Hematopoietic multipotent progenitor cell (in vitro differentiated cells): ENCODE data around the gene GDF15. TPM values are rescaled to one million over a fixed set of nuclear protein-coding genes. Genes with fewer than 3 reads are reported as not detected.
"Not testable (repeated sequence)": the region's sequence is repeated elsewhere in the genome, so short reads cannot be mapped to it uniquely, and the experiment has no call there.

ENCODE experiments used
- DNase-seq, 3 donors: peaks; one replicate each; pipeline ENCODE4 v3.0.0-alpha.2; 2011 to 2015; ENCODE audit warnings: low read depth in 2 of 3, low spot score in 2 of 3
- total RNA-seq: library from RNA; depleted of rRNA; stranded (reverse); fragments of >200 nt; gene quantifications from one replicate; pipeline ENCODE4 v1.2.3, GENCODE V29; 2012

Gene GDF15
- total RNA-seq, 1 donor: 0.27 TPM

DNA sequence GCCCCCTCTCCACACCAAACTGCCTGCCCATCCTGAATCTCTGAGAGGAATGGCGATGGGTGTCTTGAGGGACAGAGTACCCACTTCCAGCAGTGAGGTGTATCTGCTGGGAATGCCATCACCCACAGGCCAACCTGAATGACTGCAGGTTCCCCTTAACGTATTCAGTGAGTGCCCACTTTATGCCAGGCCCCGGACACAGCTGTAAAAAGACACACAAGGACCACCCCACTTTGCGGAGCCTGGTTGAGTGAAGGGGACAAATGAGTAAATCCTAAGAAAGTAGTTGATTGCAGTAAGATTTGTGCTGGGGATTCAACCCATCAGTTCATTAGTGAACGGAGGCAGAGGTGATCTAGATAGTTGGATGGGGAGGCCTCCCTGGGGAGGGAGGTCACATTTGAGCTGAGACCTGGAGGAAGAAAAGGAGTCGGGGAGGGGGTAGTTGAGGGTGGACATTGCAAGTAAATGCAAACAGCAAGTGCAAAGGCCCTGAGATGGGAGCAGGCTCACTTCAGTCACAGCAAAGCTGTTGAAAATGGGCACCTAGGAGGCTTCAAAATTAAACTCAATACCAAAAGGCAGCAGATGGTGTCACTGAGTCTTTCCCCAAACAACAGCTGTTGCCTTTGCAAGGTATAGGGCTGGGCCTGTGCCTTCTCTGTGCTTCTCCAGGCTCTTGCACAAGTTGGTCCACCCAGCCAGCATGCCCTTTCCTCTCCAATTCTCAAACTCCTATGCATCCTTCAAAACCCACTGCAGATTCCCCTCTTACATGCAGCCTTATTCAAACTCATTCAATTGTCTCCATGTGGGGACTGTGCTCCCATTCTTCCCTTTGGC is 4.3 kb downstream of the GDF15 start:
- DNase-seq: no peak

DNA sequence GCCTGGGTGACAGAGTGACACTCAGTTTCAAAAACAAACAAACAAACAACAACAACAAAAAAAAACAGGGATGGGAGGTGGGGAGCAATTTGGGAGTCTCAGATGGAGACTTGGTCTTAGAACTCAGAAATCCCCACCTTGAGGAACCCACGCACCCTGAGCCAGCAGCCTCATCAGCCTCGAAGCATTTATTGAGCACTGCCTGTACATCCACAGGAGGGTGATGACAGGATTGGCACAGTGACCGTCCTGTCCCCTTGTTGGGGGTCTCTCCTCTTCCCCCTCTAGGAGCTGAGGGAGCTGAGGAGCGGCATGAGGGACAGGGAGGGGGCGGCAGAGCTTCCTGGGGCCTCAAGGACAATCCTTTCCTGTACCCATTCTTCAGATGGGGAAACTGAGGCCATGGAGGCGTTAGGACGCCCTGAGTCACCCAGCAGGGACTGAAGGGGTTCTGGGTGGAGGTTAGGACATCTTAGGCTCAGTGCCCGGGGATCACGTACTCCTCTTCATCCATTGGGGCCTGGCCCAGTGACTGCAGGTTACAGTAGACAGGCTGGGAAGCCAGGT is 5.6 kb downstream of the GDF15 start:
- no peak for DNase-seq

DNA sequence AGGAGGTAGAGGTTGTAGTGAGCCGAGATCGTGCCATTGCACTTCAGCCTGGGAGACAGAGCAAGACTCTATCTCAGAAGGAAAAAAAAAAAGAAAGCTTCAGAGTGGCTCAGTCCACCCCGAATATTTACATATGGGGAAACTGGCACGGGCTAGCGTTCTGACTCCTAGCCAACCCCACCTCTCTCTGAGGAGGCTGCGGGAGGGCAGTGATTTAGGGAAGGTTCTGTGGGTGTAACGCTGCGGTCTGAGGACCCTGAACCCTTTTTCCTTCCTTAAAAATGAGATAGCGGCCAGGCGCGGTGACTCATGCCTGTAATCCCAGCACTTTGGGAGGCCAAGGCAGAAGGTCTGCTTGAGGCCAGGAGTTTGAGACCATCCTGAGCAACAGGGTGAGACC is 6.5 kb downstream of the GDF15 start:
- DNase-seq: peak in 2 of 3 donors; percentile 87 to 92

DNA sequence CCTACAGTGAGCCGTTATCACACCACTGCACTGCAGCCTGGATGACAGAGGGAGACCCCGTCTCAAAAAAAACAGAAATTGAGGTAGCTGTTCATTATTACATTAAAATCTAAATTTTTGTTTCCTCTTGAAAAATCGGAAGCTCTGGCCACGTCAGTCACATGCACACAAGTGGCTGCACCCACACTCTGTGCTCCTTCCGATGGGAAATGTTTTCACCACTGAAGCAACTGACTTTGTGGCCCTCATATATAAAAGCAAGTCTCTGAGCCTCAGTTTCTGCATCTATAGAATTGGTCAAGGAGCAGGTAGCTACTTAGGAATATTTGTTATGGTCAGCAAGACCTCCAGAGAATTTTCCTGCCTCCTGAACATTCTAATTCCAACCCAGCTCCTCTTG is 7.0 kb downstream of the GDF15 start:
- no peak for DNase-seq

DNA sequence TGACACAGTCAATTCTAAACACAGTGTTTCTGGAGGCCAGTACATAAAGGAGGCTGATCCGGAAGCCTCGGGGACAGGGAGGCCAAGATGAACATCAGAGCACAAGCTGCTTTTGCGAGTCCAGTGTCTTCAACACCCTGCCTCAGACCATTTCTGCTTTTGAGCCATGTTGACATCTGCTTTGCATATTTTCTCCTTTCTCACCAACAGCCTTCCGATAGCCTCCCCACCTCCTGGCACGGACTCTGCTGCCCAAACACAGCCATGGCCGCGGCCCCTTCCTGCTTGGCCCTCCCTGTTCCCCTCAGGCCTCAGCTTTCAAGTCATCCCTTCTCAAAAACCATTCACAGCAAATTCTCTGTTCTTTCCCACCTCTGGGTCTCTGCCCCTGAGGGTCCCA is 7.9 kb downstream of the GDF15 start:
- DNase-seq: no peak

DNA sequence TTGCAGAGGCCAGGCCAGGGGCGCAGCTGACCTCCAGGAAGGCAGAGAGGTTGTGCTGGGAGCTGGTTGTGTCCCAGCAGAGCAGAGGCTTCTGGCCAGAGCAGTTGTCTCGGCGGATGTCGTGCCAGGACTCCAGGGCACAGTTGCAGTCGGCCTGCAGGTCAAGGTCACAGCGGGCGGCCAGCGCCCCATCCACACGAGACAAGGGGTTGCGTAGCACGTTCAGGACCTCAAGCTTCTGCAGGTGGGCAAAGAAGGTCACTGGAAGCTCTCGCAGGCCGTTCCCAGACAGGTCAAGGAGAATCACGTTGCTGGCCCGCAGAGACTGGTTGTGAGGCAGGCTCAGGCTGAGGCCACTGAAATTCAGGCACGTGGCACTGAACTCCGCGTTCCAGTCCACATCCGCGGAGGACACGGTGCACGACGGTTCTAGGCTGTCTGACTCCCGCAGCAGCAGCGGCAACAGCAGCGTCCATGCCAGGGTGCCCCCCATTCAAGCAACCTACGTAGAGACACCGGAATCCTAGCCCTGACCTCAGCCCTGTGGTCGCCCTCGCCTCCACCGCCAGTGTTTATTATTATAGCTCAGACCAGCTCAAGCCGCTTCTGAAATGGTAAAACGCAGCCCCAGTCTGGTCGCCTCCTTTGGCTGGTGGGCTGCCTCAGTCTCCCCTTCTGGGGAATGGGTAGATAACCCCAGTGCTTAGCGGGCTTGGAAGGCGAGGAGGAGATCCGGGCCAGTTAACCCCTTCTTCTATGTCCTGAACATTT is 10.7 kb downstream of the GDF15 start:
- no peak for DNase-seq

DNA sequence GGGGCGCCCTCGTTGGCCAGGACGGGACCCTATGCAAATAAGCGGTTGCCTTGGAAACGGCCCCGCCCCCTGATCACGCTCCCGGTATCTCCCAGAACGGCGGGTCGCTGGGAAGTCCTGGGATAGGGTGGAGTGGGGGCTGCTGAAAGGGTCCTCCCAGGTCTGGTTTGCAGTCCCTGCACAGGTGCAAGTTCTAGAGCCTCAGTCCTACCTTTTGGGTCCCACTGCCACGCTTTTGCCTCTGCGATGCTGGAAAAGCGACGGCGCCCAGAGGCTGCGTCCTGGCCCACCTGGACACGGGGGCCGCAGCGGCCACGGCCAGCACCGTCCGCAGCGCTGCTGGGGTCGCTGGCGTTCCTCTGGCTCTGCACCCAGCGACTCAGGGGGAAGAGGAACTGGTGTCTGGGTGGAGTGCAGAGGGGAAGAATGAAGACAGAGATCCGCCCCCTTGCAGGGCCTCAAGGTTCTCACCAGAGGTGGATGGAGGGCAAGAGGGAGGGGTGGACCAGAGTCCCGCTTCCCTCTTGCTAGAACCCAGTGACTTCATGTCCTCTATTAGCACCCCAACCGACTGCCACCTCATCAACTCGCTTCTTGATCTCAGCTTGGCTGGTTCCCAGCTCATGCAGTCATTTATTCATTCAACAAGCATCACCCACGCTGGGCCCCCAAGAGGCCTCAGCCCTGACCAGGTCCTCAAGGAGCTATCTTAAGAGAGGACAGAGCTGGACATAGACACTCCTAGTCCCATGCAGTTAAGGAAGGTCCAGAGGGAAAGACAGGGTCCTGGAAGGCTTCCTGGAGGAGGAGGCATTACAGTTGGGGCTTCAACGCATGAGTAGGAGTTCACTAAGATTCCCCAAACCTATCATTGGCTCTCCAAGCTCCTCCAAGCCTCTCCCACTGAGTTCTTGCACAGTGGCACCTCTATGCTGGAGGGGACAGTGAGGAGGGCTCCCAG is 11.6 kb downstream of the GDF15 start, which contains the start of gene LRRC25:
LRRC25 (minus strand) TSS at position 381 of the 961 bp plus-strand sequence. CDS start 659 bp downstream, outside the sequence.
- peak in 2 of 3 donors; percentile 77 to 87 for DNase-seq

DNA sequence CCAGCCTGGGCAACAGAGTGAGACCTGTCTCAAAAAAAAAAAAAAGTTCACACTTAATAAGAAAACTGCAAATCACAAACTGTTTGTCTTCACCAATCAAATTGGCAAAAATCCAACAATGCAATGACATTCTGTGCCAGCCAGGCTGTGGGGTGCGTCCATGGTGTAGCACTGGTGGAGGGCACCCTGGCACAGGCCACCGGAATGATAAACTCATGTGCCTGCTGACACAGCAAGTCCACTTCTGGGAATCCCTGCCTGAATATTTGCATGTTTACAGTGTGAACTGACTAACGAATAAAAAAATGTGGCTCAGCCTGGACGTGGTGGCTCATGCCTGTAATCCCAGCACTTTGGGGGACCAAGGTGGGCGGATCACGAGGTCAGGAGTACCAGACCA is 13.1 kb downstream of the GDF15 start:
- peak in 1 of 3 donors; percentile 46 for DNase-seq

DNA sequence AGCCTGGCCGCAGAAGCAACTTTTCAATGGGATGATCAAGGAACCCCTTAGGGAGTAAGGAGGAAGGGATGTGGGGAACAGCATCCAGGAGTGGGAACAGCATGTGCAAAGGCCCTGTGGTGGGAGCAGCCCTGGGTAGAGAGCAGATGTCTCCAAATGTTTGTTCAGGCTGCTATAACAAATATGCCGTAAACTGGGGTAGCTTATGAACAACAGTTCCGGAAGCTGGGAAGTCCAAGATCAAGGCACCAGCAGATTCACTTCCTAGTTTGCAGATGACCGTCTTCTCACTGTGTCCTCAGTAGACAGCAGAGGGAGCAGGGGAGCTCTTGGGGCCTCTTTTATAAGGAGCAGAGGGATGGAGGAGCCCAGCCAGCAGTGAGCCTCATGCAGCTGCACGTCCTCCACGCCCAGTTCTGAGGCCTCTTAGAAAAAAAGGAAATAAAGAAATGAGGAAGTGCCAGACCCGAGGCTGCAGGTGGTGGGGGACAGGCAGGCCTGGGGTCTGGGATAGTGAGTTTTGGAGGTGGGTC is 15.7 kb downstream of the GDF15 start:
- DNase-seq: peak in 2 of 3 donors; percentile 85 to 96

DNA sequence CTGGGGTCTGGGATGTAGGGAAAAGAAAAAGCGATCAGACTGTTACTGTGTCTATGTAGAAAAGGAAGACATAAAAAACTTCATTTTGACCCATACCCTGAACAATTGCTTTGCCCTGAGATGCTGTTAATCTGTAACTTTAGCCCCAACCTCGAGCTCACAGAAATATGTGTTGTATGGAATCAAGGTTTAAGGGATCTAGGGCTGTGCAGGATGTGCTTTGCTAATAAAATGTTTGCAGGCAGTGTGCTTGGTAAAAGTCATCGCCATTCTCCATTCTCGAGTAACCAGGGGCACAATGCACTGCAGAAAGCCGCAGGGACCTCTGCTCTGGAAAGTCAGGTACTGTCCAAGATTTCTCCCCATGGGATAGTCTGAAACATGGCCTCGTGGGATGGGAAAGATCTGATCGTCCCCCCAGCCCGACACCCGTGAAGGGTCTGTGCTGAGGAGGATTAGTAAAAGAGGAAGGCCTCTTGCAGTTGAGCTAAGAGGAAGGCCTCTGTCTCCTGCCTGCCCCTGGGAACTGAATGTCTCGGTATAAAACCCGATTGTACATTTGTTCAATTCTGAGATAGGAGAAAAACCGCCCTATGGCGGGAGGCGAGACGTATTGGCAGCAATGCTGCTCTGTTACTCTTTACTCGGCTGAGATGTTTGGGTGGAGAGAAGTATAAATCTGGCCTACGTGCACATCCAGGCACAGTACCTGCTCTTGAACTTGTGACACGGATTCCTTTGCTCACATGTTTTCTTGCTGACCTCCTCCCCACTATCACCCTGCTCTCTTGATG is 16.7 kb downstream of the GDF15 start:
- not testable (repeated sequence) for DNase-seq

DNA sequence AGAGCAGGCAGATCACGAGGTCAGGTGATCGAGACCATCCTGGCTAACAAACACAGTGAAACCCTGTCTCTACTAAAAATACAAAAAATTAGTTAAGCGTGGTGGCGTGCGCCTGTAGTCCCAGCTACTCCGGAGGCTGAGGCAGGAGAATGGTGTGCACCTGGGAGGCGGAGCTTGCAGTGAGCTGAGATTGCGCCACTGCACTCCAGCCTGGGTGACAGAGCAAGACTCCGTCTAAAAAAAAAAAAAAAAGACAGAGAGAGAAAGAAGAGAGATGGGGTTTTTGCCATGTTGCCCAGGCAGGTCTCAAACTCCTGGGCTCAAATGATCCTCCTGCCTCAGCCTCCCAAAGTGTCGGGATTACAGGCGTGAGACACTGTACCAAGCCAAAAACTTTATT is 19.8 kb downstream of the GDF15 start:
- DNase-seq: not testable (repeated sequence)

DNA sequence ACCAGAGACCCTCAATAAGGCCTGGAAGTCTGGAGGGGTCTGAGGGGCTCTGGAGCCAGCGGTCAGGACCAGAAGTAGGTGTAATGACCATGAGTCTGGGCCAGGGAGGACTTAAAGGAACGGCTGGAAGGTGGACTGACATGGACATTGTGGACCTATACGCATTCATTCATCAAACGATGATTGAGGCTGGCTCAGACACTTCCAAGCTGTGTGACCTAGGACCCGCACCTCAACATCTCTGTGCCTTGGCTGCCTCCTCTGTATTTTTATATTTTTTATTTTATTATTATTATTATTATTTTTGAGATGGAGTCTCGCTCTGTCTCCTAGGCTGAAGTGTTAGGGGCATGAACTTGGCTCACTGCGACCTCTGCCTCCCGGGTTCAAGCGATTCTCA is 20.8 kb downstream of the GDF15 start:
- DNase-seq: no peak

DNA sequence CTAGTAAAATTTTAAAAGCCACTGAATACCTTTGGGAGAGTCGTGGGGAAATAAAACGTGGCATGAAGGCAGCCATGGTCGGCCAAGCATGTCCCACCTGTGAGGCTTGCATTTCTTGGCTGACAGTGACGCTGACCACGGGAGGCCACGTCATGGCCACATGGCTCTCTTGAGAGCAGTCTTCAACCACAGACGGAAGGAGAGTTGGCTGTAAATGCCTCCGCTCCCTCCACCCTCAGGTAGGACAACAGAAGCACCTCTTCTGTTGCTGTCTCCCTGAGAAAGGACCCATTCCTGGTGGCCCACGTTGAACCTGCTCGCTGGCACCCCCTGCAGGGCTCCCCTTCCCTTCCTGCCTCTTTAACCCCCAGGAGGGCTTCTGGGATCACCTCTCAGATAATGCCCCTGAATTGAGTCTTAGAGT is 22.1 kb downstream of the GDF15 start:
- peak in 1 of 3 donors; percentile 46 for DNase-seq

DNA sequence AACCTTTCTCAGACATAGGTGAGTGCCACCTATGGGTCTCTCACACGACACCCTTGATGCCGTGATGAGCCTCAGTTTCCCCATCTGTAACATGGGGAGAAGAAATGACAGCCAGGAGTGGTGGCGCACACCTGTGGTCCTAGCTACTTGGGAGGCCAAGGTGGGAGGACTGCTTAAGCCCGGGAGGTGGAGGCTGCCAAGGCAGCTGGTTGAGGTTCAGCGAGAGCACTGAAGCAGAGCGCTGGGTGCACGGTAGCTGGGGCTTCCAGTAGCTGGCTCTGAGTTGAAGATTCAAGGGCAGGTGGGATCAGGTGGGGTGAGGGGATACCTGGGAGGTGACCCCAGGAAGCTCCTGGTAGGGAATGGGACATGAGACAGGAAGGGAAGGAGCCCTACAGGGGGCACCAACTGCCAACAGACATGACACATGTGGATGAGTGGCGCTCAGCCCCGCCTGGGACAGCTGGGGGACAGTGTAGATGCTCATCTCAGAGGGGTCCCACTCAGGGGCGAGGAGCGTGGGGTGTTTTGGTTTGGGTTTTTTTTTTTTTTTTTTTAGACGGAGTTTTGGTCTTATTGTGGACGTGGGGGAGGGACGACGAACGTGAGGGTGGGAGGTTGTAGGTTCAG is 26.8 kb downstream of the GDF15 start:
- no peak for DNase-seq

DNA sequence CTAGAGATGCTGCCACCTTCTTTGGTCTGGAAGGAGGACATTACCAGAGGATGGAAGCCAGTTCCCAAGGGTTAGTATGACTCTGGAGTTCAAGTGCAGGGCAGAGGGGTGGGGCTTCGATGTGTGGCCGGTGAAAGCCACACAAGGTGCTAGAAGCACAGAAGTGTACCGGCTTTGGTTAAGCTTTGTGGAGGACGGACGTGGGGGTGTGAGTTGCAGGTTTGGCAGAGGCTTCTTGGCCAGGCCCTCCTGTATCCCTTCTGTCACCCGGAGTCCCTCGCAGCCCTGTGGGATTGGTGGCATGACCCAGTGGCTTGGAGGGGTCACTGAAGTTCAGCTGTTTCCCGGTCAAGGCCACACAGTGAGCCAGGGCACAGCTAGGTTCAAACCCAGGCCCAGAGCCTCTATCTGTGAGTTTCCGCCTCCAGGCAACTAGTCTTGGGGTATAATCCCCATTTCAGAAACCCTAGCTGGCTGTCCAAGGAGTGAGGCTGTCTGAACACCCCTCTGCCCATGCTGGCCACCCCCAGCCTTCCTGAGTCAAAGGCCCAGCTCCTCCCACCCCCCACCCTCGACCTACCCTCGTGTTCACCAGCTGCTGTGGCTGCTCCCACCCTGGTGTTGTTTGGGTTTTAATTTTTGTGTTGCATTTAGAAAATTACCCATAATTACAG is 28.7 kb downstream of the GDF15 start:
- DNase-seq: peak in 1 of 3 donors; percentile 40

DNA sequence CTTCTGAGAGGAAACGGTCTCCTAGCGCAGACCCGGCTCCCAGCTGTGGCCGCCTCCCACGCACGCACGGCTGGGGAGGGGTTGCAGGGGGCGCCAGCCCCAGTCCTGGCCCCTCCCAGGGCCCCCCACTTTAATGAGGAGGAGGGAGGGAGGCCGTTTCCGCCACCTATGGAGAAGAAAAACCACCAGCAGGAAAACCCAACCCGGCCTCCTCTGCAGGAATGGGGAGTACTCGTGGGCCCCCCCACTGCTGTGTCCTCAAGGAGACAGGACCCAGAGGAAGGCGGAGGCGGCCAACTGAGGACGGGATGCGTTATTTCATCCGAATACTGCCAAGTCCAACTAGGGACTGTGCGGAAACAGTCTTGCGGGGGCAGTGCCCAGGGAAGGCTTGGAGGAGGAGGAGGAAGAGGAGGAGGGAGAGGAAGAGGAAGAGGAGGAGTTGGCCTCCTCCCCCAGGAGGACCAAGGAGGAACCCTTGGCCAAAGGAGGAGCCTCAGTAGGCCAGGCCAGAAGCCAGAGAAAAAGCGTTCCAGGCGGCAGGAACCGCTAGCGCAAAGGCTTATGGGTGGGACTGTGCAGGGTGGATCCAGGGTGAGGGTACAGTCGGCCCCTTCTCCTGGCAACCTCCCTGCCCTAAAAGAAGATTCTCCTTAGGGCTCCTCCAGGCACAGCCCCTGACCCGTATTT is 29.4 kb downstream of the GDF15 start:
- DNase-seq: no peak

DNA sequence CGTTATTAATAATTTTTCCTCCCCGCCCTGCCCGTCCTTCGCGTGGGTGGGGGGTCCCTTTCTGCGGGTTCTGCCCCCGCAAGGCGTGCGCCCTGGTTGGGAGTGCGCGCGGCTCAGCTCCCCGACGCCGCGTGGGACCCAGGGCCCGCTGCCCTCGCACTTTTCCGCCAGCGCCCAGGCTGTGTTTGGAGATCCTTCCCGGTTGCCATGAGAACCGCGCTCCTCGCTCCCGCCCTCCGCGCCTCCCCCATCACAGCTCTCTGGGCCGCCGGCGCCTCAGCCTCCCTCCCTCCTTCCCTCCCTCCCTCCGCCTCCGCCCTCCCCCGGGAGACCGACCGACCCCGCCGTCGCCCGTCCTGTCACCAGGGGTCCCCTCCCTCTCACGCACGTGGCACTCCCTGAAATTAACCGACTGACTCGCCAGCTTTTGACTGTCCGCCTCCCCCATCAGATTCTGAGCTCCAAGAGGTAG is 30.9 kb downstream of the GDF15 start:
- peak in 2 of 3 donors; percentile 91 to 93 for DNase-seq
